Osteocyte (in vitro differentiated cells): ENCODE results near the gene GLG1. TPM values are rescaled to one million over a fixed set of nuclear protein-coding genes. Genes with fewer than 3 reads are reported as not detected.

ENCODE experiments used
- DNase-seq: peaks from one replicate; pipeline ENCODE4 v3.0.0; 2021; ENCODE audit warnings: mixed read lengths; ENCODE audit not compliant: unreplicated experiment; ENCODE audit errors: extremely low spot score
- H3K27ac Mint-ChIP-seq: one replicate; pipeline ENCODE4 v1.8.0; 2021; ENCODE audit warnings: mild to moderate bottlenecking, mixed read lengths; ENCODE audit not compliant: unreplicated experiment
- H3K27me3 Mint-ChIP-seq: one replicate; pipeline ENCODE4 v1.8.0; 2021; ENCODE audit warnings: mixed read lengths; ENCODE audit not compliant: unreplicated experiment
- H3K36me3 Mint-ChIP-seq: one replicate; pipeline ENCODE4 v1.8.0; 2021; ENCODE audit warnings: mixed read lengths; ENCODE audit not compliant: unreplicated experiment
- H3K4me1 Mint-ChIP-seq: one replicate; pipeline ENCODE4 v1.8.0; 2021; ENCODE audit warnings: mixed read lengths; ENCODE audit not compliant: unreplicated experiment
- H3K4me3 Mint-ChIP-seq: one replicate; pipeline ENCODE4 v1.8.0; 2021; ENCODE audit warnings: mild to moderate bottlenecking, moderate library complexity, mixed read lengths; ENCODE audit not compliant: unreplicated experiment
- H3K9me3 Mint-ChIP-seq: one replicate; pipeline ENCODE4 v1.8.0; 2021; ENCODE audit warnings: mixed read lengths; ENCODE audit not compliant: unreplicated experiment
- total RNA-seq: library from RNA; stranded (reverse); gene quantifications from 2 replicates; pipeline ENCODE4 v1.2.1, GENCODE V29; 2021
- TF ChIP-seq, protein P1 (sequence below): fragments of 200-600 bp; sonication (generic); IDR thresholded peaks from 2 replicates; pipeline ENCODE4 v1.5.0; 2021; ENCODE audit warnings: antibody characterized with exemption, mild to moderate bottlenecking, moderate library complexity

The GLG1 gene
- total RNA-seq, 1 donor from 2014 or later, result 241 TPM

DNA sequence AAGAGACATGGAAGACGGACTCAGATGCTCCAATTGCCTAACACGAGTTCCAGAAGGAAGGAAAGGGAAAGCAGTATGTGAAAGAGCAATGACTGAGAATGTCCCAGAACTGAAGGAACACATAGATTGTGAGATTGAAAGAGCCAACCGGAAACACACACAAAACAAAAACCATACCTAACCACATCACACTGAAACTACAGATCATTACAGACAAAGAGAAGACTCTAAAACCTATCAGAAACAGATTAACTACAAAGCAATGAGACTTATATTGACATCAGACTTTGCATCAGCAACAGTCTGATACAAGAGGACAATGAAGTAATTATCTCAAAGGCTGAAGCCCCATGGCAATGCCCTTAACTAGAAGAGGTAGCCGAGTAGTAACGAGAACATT, 140.0 kb downstream of the GLG1 start:
- Mint-ChIP-seq H3K27ac (no peak overlapping the region), H3K9me3 (no peaks in the 10 kb centered on the region), H3K27me3 (no peaks in the 10 kb centered on the region), H3K4me1 (no peaks in the 10 kb centered on the region), H3K36me3 (peaks cover 68% of the 10 kb centered on the region), H3K4me3 (no peak overlapping the region)
- no peak for DNase-seq
- TF ChIP-seq, protein P1, sequence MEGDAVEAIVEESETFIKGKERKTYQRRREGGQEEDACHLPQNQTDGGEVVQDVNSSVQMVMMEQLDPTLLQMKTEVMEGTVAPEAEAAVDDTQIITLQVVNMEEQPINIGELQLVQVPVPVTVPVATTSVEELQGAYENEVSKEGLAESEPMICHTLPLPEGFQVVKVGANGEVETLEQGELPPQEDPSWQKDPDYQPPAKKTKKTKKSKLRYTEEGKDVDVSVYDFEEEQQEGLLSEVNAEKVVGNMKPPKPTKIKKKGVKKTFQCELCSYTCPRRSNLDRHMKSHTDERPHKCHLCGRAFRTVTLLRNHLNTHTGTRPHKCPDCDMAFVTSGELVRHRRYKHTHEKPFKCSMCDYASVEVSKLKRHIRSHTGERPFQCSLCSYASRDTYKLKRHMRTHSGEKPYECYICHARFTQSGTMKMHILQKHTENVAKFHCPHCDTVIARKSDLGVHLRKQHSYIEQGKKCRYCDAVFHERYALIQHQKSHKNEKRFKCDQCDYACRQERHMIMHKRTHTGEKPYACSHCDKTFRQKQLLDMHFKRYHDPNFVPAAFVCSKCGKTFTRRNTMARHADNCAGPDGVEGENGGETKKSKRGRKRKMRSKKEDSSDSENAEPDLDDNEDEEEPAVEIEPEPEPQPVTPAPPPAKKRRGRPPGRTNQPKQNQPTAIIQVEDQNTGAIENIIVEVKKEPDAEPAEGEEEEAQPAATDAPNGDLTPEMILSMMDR, result no peak

DNA sequence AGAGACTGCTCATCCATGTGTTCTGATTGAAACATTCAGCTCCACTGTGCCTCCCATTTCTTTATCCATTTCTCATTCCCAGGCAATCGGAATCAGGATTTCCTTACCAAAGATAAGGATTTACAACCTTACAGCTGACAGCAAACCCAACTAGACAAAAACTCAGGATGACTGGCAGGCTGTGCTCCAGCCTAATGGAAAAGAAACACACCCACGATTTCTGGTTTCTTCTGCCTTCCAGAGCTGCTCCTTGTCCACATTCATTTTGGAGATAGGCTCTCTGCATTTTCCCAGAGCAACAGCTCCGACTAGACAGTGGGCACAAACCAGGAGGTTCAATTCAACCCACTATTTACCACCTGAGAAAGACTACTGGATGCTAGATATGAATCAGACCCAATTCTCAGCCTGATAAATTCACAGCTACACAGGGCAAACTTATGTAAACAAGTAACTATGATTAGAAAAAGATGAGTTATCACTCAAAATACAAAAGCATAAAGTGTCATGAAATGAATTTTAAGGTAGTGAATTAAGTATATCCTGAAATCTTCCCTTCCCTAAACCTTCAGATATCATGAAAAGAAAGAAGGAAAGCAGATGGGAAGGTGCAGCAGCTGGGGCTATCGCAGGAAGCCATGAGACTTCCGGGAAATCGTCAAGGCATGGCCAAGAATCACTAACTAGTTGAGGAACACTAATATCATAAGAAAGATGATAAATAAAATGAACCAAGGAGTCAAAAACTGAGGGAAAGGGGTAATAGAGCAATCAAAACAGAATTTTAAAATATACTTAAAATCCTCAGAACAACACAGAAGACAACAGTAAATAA, 140.8 kb downstream of the GLG1 start:
- Mint-ChIP-seq H3K4me1 (no peaks in the 10 kb centered on the region), H3K36me3 (peaks cover 69% of the 10 kb centered on the region), H3K27ac (no peak overlapping the region), H3K9me3 (no peaks in the 10 kb centered on the region), H3K27me3 (no peaks in the 10 kb centered on the region), H3K4me3 (no peak overlapping the region)
- TF ChIP-seq, protein P1, result no peak
- no peak for DNase-seq

DNA sequence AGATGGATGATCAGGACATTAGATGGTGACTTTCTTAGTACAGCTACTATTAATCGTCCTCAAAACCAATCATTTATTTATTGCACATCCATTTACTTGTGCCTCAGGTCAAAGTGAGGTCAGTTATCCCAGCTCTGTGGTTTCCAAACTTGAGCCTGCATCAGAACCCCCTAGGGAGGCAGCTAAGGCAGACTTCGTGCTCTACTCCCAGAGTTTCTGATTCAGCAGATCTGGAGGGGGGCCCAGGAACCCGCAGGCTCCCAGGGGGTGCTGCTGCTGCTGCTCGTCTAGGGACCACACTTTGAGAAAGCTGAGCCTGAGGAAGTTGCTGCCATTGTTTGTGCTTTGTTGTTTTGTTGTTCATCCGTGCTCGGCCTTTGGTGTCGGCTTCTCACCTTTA, 141.6 kb downstream of the GLG1 start:
- no peaks in the 10 kb centered on the region for H3K9me3 Mint-ChIP-seq
- no peaks in the 10 kb centered on the region for H3K4me1 Mint-ChIP-seq
- no peak for DNase-seq
- no peaks in the 10 kb centered on the region for H3K27me3 Mint-ChIP-seq
- no peak overlapping the region for H3K4me3 Mint-ChIP-seq
- H3K36me3 Mint-ChIP-seq, result peaks cover 70% of the 10 kb centered on the region
- TF ChIP-seq, protein P1, result no peak
- no peak overlapping the region for H3K27ac Mint-ChIP-seq

DNA sequence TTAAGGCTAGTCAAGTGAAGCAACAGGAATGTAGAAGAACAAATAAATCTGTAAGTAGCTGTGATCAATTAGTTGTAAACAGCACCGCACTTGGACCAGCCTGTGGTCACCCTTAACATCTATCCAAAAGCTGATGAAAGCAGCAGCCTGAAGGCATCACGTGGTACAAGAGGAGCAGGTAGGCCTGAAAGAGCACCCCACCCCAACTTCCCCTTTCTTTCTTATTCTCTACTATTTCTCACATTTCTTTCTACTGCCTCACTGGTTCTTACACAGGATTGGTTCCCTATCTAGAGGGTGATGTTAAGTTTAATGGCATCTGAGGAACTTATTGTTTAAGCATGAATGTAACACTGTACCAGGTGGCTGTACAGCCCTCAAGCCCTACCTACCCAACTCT, 143.0 kb downstream of the GLG1 start:
- DNase-seq, result no peak
- Mint-ChIP-seq H3K4me1 (no peaks in the 10 kb centered on the region), H3K4me3 (no peak overlapping the region), H3K27ac (no peak overlapping the region), H3K9me3 (no peaks in the 10 kb centered on the region), H3K27me3 (no peaks in the 10 kb centered on the region), H3K36me3 (peaks cover 65% of the 10 kb centered on the region)
- TF ChIP-seq, protein P1, result no peak

DNA sequence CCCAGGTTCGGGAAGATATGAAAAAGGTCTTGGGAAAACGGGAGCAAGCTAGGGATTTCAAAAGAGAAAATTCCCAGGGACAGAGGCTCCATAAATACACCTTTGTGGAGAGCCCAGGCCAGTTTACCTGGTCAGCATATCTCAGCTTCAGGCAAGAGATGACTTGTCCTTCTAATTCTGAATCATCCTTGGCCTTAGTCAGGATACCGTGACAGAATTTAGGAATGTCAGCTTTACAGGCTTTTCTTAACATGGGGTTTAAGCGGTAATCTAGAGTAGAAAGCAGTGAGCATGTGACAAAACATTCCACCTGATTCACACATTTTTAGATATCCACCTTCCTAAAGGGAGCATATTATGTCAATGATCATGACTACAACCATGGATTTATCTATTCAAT, 144.6 kb downstream of the GLG1 start:
- no peak for DNase-seq
- Mint-ChIP-seq H3K27me3 (no peaks in the 10 kb centered on the region), H3K9me3 (no peaks in the 10 kb centered on the region), H3K36me3 (peaks cover 68% of the 10 kb centered on the region), H3K27ac (no peak overlapping the region), H3K4me3 (no peak overlapping the region), H3K4me1 (no peaks in the 10 kb centered on the region)
- TF ChIP-seq, protein P1, result no peak
